HEK293 (cell line): ENCODE results near the gene CCBE1.

Source experiments
- CTCF ChIA-PET: fragments of 350-600 bp; formaldehyde crosslinking; extraction: SDS; loops from one replicate; lab custom pipeline; 2021; ENCODE audit warnings: antibody characterized with exemption; lab: Yijun Ruan, JAX
- POLR2A ChIA-PET: fragments of 300-600 bp; formaldehyde crosslinking; extraction: SDS; loops from one replicate; lab custom pipeline; 2020; ENCODE audit warnings: antibody characterized with exemption, inconsistent platforms; lab: Yijun Ruan, JAX
- H3K27ac ChIP-seq: fragments of 200-500 bp; sonication (Bioruptor generic); 2 replicates; pipeline ENCODE4 v1.5.1; 2014; ENCODE audit warnings: low read depth, low read length, control low read depth, inconsistent platforms; ENCODE audit errors: extremely low read depth
- H3K36me3 ChIP-seq, 2 experiments: fragments of 200-500 bp in 1 of 2; sonication (Bioruptor generic) in 1 of 2; 1 replicate in 1 of 2; 2 replicates in 1 of 2; pipeline ENCODE4 v1.5.1; 2014 to 2017; ENCODE audit warnings: inconsistent platforms in 2 of 2, low read length in 2 of 2; ENCODE audit not compliant: control insufficient read depth in 2 of 2, insufficient read depth in 1 of 2
- H3K4me1 ChIP-seq: fragments of 200-500 bp; sonication (Bioruptor generic); 2 replicates; pipeline ENCODE4 v1.5.1; 2014; ENCODE audit warnings: mild to moderate bottlenecking, low read length, inconsistent platforms; ENCODE audit not compliant: control insufficient read depth, insufficient read depth
- H3K4me3 ChIP-seq: 2 replicates; pipeline ENCODE4 v1.5.1; 2011; ENCODE audit warnings: low read depth, mild to moderate bottlenecking, control low read depth, low read length, moderate library complexity
- H3K9me3 ChIP-seq: fragments of 200-500 bp; sonication (Bioruptor generic); 2 replicates; pipeline ENCODE4 v1.5.1; 2014; ENCODE audit warnings: low read depth, low read length, inconsistent platforms; ENCODE audit not compliant: control insufficient read depth, insufficient read depth
- KLF10 ChIP-seq: fragments of 450-650 bp; IDR thresholded peaks from 2 replicates; pipeline ENCODE4 v1.5.1; 2018; ENCODE audit warnings: missing biosample characterization, mild to moderate bottlenecking, missing genetic modification characterization
- MYNN ChIP-seq: fragments of 450-650 bp; formaldehyde crosslinking; IDR thresholded peaks from 2 replicates; pipeline ENCODE4 v1.5.1; 2016; ENCODE audit warnings: missing biosample characterization, missing genetic modification characterization, borderline replicate concordance
- PRDM4 ChIP-seq: fragments of 450-650 bp; formaldehyde crosslinking; IDR thresholded peaks from 2 replicates; pipeline ENCODE4 v1.5.1; 2017; ENCODE audit warnings: missing biosample characterization, missing genetic modification characterization
- ZBTB44 ChIP-seq: fragments of 450-650 bp; IDR thresholded peaks from 2 replicates; pipeline ENCODE4 v1.5.1; 2018; ENCODE audit warnings: missing biosample characterization, mild to moderate bottlenecking, missing genetic modification characterization
- ZBTB8A ChIP-seq: fragments of 450-650 bp; formaldehyde crosslinking; IDR thresholded peaks from 2 replicates; pipeline ENCODE4 v1.5.1; 2016; ENCODE audit warnings: missing biosample characterization, missing genetic modification characterization
- ZNF112 ChIP-seq: fragments of 450-650 bp; formaldehyde crosslinking; IDR thresholded peaks from 2 replicates; pipeline ENCODE4 v1.5.0; 2017; ENCODE audit warnings: missing biosample characterization, missing genetic modification characterization
- ZNF114 ChIP-seq: fragments of 450-650 bp; formaldehyde crosslinking; IDR thresholded peaks from 2 replicates; pipeline ENCODE4 v1.5.0; 2017; ENCODE audit warnings: missing biosample characterization, missing genetic modification characterization
- ZNF16 ChIP-seq: fragments of 450-650 bp; formaldehyde crosslinking; IDR thresholded peaks from 2 replicates; pipeline ENCODE4 v1.5.1; 2016; ENCODE audit warnings: low read depth, missing biosample characterization, missing genetic modification characterization
- ZNF2 ChIP-seq: fragments of 450-650 bp; formaldehyde crosslinking; IDR thresholded peaks from 2 replicates; pipeline ENCODE4 v1.5.1; 2016; ENCODE audit warnings: missing biosample characterization, missing genetic modification characterization
- ZNF274 ChIP-seq, 2 experiments: fragments of 200-500 bp in 1 of 2; fragments of 450-650 bp in 1 of 2; sonication (Bioruptor generic) in 1 of 2; formaldehyde crosslinking in 1 of 2; IDR thresholded peaks; 2 replicates each; pipeline versions ENCODE4 v1.5.1 to v1.6.1; 2014 to 2016; ENCODE audit warnings: borderline replicate concordance in 1 of 2, inconsistent platforms in 1 of 2, low read length in 1 of 2, missing biosample characterization in 1 of 2, missing genetic modification characterization in 1 of 2
- ZNF280C ChIP-seq: fragments of 450-650 bp; formaldehyde crosslinking; IDR thresholded peaks from 2 replicates; pipeline ENCODE4 v1.5.1; 2016; ENCODE audit warnings: missing biosample characterization, missing genetic modification characterization
- ZNF280D ChIP-seq: fragments of 450-650 bp; formaldehyde crosslinking; IDR thresholded peaks from 2 replicates; pipeline ENCODE4 v1.5.1; 2016; ENCODE audit warnings: missing biosample characterization, missing genetic modification characterization
- ZNF404 ChIP-seq: fragments of 450-650 bp; formaldehyde crosslinking; IDR thresholded peaks from 2 replicates; pipeline ENCODE4 v1.5.1; 2017; ENCODE audit warnings: missing biosample characterization, missing genetic modification characterization
- ZNF555 ChIP-seq: fragments of 450-650 bp; formaldehyde crosslinking; conservative IDR thresholded peaks from 2 replicates; pipeline ENCODE4 v1.5.1; 2017; ENCODE audit warnings: missing biosample characterization, mild to moderate bottlenecking, missing genetic modification characterization, inconsistent platforms
- ZNF626 ChIP-seq: fragments of 450-650 bp; sonication (Bioruptor Pico); formaldehyde crosslinking; IDR thresholded peaks from 2 replicates; pipeline ENCODE4 v1.5.1; 2018; ENCODE audit warnings: missing biosample characterization, missing genetic modification characterization, inconsistent platforms
- ZNF654 ChIP-seq: fragments of 450-650 bp; formaldehyde crosslinking; IDR thresholded peaks from 2 replicates; pipeline ENCODE4 v1.5.1; 2016; ENCODE audit warnings: low read depth, missing biosample characterization, missing genetic modification characterization
- ZNF701 ChIP-seq: fragments of 450-650 bp; formaldehyde crosslinking; IDR thresholded peaks from 2 replicates; pipeline ENCODE4 v1.5.1; 2016; ENCODE audit warnings: missing biosample characterization, missing genetic modification characterization
- ZNF837 ChIP-seq: fragments of 450-650 bp; formaldehyde crosslinking; IDR thresholded peaks from 2 replicates; pipeline ENCODE4 v1.5.1; 2016; ENCODE audit warnings: missing biosample characterization, missing genetic modification characterization

CCBE1 gene

GRCh38 chr18:59651071-59651470, 46.2 kb downstream of the CCBE1 start:
- no peaks in the 10 kb centered on the region for H3K4me1 ChIP-seq
- H3K27ac ChIP-seq, result no peak overlapping the region
- TF ChIP-seq ZNF626 (tag by site-specific recombination), result no peak
- TF ChIP-seq ZNF112 (tag by site-specific recombination), result no peak
- no peak for TF ChIP-seq ZNF701
- TF ChIP-seq ZNF280C, result no peak
- no peak for TF ChIP-seq KLF10 (tag by site-specific recombination)
- TF ChIP-seq ZNF280D (tag by site-specific recombination), result no peak
- TF ChIP-seq ZNF404, result no peak
- no peak for TF ChIP-seq ZNF555
- no peak for TF ChIP-seq MYNN
- no peak for TF ChIP-seq ZNF2 (tag by site-specific recombination)
- no peak for TF ChIP-seq ZBTB8A
- TF ChIP-seq PRDM4 (tag by site-specific recombination), result no peak
- TF ChIP-seq ZNF654 (tag by site-specific recombination), result no peak
- TF ChIP-seq ZNF837 (tag by site-specific recombination), result no peak
- TF ChIP-seq ZNF274 (IDR thresholded peaks at IDR 0.05; ENCODE audit: low read length), result no peak
- TF ChIP-seq ZNF274 (tag by site-specific recombination; IDR thresholded peaks at IDR 0.05; ENCODE audit: borderline replicate concordance), result no peak
- no peak for TF ChIP-seq ZNF114 (tag by site-specific recombination)
- TF ChIP-seq ZBTB44 (tag by site-specific recombination), result no peak
- no peak for TF ChIP-seq ZNF16 (tag by site-specific recombination)
- no peaks in the 10 kb centered on the region for H3K9me3 ChIP-seq
- H3K36me3 ChIP-seq, result no peaks in the 10 kb centered on the region
- ChIA-PET POLR2A (interaction anchor here (0.6 kb wide), 1 partner anchor 21 kb away, joined by 5 read pairs; no protein-coding TSS in a partner anchor), CTCF (interaction anchor here (0.6 to 2.3 kb wide), 2 partner anchors 46 to 98 kb away, joined by 3 to 15 read pairs; partner anchors contain the start of gene CCBE1)
- H3K4me3 ChIP-seq, result no peak overlapping the region
